Endodermal cell (in vitro differentiated cells): Measurements from ENCODE around the gene TMEM185B. TPM values are rescaled to one million over a fixed set of nuclear protein-coding genes. Genes with fewer than 3 reads are reported as not detected.

ENCODE experiments used
- DNase-seq: peaks from one replicate; pipeline ENCODE4 v3.0.0-alpha.2; 2017
- H3K27ac ChIP-seq: 2 replicates; pipeline ENCODE4 v1.5.1; 2013; ENCODE audit warnings: mild to moderate bottlenecking, low read depth, low read length, moderate library complexity
- H3K27me3 ChIP-seq: 2 replicates; pipeline ENCODE4 v1.6.1; 2013; ENCODE audit warnings: mild to moderate bottlenecking, low read length, moderate library complexity; ENCODE audit not compliant: insufficient read depth, control insufficient read depth, poor library complexity, severe bottlenecking
- H3K36me3 ChIP-seq: 2 replicates; pipeline ENCODE4 v1.7.0; 2013; ENCODE audit warnings: mild to moderate bottlenecking, low read length, moderate library complexity; ENCODE audit not compliant: control insufficient read depth, insufficient read depth
- H3K4me1 ChIP-seq: one replicate; pipeline ENCODE4 v1.7.0; 2013; ENCODE audit warnings: low read length; ENCODE audit not compliant: control insufficient read depth, insufficient read depth
- H3K4me3 ChIP-seq: 2 replicates; pipeline ENCODE4 v1.5.1; 2013; ENCODE audit warnings: mild to moderate bottlenecking, low read length, moderate library complexity
- H3K9ac ChIP-seq: 2 replicates; pipeline ENCODE4 v1.6.1; 2013; ENCODE audit warnings: mild to moderate bottlenecking, low read length, moderate library complexity; ENCODE audit not compliant: poor library complexity, severe bottlenecking; ENCODE audit errors: extremely low read depth
- H3K9me3 ChIP-seq: 2 replicates; pipeline ENCODE4 v1.6.1; 2013; ENCODE audit warnings: mild to moderate bottlenecking, low read length, moderate library complexity; ENCODE audit not compliant: control insufficient read depth
- H3K27ac Mint-ChIP-seq: 2 replicates; pipeline ENCODE4 v1.8.0; 2020; ENCODE audit warnings: mixed read lengths
- H3K27me3 Mint-ChIP-seq: 2 replicates; pipeline ENCODE4 v1.8.0; 2021; ENCODE audit warnings: mild to moderate bottlenecking, mixed read lengths; ENCODE audit not compliant: insufficient read depth
- H3K36me3 Mint-ChIP-seq: 2 replicates; pipeline ENCODE4 v1.8.0; 2020; ENCODE audit warnings: low read depth, mixed read lengths
- H3K4me1 Mint-ChIP-seq: 2 replicates; pipeline ENCODE4 v1.8.0; 2020; ENCODE audit warnings: mixed read lengths
- H3K4me3 Mint-ChIP-seq: 2 replicates; pipeline ENCODE4 v1.8.0; 2020; ENCODE audit warnings: mild to moderate bottlenecking, moderate library complexity, mixed read lengths
- H3K9me3 Mint-ChIP-seq: 2 replicates; pipeline ENCODE4 v1.8.0; 2020; ENCODE audit warnings: mild to moderate bottlenecking, mixed read lengths
- WGBS, 2 experiments: methylation state at CpG; one replicate each; pipeline versions ENCODE4 v1.1.5 to v1.1.7; 2013; ENCODE audit warnings: missing lambda C conversion rate in 2 of 2, mixed read lengths in 1 of 2; ENCODE audit not compliant: insufficient coverage in 1 of 2, insufficient read length in 1 of 2; 5-methylcytosine and 5-hydroxymethylcytosine counted together
- total RNA-seq, 2 donors: library from RNA; stranded (reverse); fragmentation: NEBNext Ultra II Directional in 1 of 2; extraction: Animal tissue kit (Norgen Biotek cat#: 25700) in 1 of 2; gene quantifications; 2 replicates in 1 of 2; 3 replicates in 1 of 2; pipeline ENCODE4 v1.2.1, GENCODE V29; 2021
- TF ChIP-seq, protein P1 (sequence below): fragments of 200-600 bp; sonication (generic); conservative IDR thresholded peaks from 2 replicates; pipeline ENCODE4 v1.5.0; 2021; ENCODE audit warnings: antibody characterized with exemption, mild to moderate bottlenecking

TMEM185B gene
- total RNA-seq, 2 donors from 2014 or later: 19.5 to 22.9 TPM

- peaks cover 38% of the 10 kb centered on the region for H3K36me3 Mint-ChIP-seq
Measured at GRCh38 chr2:120255071-120255470, 31.9 kb upstream of the TMEM185B start.

DNA sequence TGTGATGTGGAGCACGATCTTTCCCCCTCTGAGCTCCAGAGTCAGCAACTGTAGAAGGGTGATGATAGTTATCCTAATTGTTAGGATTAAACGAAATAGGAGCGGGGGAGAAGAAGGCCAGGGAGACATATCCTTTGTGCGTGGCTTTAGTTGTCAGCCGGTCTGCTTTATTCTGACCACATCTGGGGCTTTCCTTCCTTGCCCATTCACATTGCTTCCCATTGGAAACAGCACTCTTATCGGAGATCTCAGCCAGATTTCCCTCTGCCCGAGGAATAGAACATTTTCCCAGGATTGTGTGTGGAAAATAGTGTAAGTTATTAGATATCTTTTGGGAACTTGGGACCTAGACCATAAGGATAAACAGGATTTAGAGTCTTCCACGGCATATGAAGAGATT, 31.0 kb upstream of the TMEM185B start:
- 88 to 91% methylated on average over 5 to 8 of the region's 8 CpGs for WGBS, 2 experiments
- Mint-ChIP-seq H3K27me3 (peaks cover 45% of the 10 kb centered on the region), H3K9me3 (peaks cover 31% of the 10 kb centered on the region), H3K27ac (no peak overlapping the region), H3K4me3 (peak overlapping the region; percentile 88), H3K36me3 (peaks cover 35% of the 10 kb centered on the region), H3K4me1 (peaks cover 14% of the 10 kb centered on the region)
- Histone ChIP-seq H3K27ac (no peak overlapping the region), H3K36me3 (peaks cover 12% of the 10 kb centered on the region), H3K9ac (peak overlapping the region; percentile 60), H3K4me3 (peak overlapping the region; percentile 88), H3K27me3 (peaks cover 27% of the 10 kb centered on the region), H3K4me1 (no peaks in the 10 kb centered on the region), H3K9me3 (peaks cover 33% of the 10 kb centered on the region)
- TF ChIP-seq, protein P1, sequence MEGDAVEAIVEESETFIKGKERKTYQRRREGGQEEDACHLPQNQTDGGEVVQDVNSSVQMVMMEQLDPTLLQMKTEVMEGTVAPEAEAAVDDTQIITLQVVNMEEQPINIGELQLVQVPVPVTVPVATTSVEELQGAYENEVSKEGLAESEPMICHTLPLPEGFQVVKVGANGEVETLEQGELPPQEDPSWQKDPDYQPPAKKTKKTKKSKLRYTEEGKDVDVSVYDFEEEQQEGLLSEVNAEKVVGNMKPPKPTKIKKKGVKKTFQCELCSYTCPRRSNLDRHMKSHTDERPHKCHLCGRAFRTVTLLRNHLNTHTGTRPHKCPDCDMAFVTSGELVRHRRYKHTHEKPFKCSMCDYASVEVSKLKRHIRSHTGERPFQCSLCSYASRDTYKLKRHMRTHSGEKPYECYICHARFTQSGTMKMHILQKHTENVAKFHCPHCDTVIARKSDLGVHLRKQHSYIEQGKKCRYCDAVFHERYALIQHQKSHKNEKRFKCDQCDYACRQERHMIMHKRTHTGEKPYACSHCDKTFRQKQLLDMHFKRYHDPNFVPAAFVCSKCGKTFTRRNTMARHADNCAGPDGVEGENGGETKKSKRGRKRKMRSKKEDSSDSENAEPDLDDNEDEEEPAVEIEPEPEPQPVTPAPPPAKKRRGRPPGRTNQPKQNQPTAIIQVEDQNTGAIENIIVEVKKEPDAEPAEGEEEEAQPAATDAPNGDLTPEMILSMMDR: no peak
- DNase-seq: no peak

More at GRCh38 chr2:120255071-120255470, 31.9 kb upstream of the TMEM185B start:
- Histone ChIP-seq H3K27ac (no peak overlapping the region), H3K9me3 (peaks cover 34% of the 10 kb centered on the region), H3K4me3 (peak overlapping the region; percentile 88), H3K9ac (no peak overlapping the region), H3K27me3 (peaks cover 18% of the 10 kb centered on the region), H3K4me1 (no peaks in the 10 kb centered on the region), H3K36me3 (peaks cover 12% of the 10 kb centered on the region)
- H3K4me1 Mint-ChIP-seq: peaks cover 14% of the 10 kb centered on the region
- H3K9me3 Mint-ChIP-seq: peaks cover 34% of the 10 kb centered on the region
- no peak overlapping the region for H3K27ac Mint-ChIP-seq
- 96 to 98% methylated on average over 6 of the region's 6 CpGs for WGBS, 2 experiments
- no peak for DNase-seq
- peaks cover 37% of the 10 kb centered on the region for H3K27me3 Mint-ChIP-seq
- TF ChIP-seq, protein P1: no peak
- no peak overlapping the region for H3K4me3 Mint-ChIP-seq

GRCh38 chr2:120253021-120253882, 30.1 kb upstream of the TMEM185B start:
- peaks cover 9% of the 10 kb centered on the region for H3K36me3 ChIP-seq
- H3K27ac ChIP-seq: peak overlapping the region; percentile 48
- DNase-seq: peak; percentile 85
- H3K9me3 ChIP-seq: peaks cover 28% of the 10 kb centered on the region
- Mint-ChIP-seq H3K36me3 (peaks cover 27% of the 10 kb centered on the region), H3K27ac (peak overlapping the region; percentile 86), H3K9me3 (peaks cover 22% of the 10 kb centered on the region), H3K4me1 (peaks cover 17% of the 10 kb centered on the region), H3K27me3 (peaks cover 52% of the 10 kb centered on the region), H3K4me3 (peak overlapping the region; percentile 88)
- H3K4me3 ChIP-seq: peak overlapping the region; percentile 88
- H3K9ac ChIP-seq: peak overlapping the region; percentile 60
- no peaks in the 10 kb centered on the region for H3K4me1 ChIP-seq
- H3K27me3 ChIP-seq: peaks cover 27% of the 10 kb centered on the region
- WGBS, 2 experiments: 1 to 2% methylated on average over 15 to 60 of the region's 60 CpGs
- TF ChIP-seq, protein P1: peak; percentile 54
